ENCODE results near the gene PREX1. TPM values are rescaled to one million over a fixed set of nuclear protein-coding genes. Genes with fewer than 3 reads are reported as not detected.

Gene PREX1
- total RNA-seq, 3 donors from 2014 or later: 9.9 to 14.1 (median 13.5) TPM

- no peak for ATAC-seq
- Histone ChIP-seq H3K36me3 (ENCODE audit: low read depth) (no peaks in the 10 kb centered on the region), H3K4me3 (no peak overlapping the region), H3K4me1 (ENCODE audit: low read depth) (no peaks in the 10 kb centered on the region), H3K9me3 (no peaks in the 10 kb centered on the region)
- DNase-seq: no peak
- no peak for TF ChIP-seq CTCF (IDR thresholded peaks at IDR 0.05)
- intact Hi-C loops (cut with DNase I, micrococcal nuclease): no loop called here
Observed at GRCh38 chr20:48856130-48856529, 28.3 kb upstream of the PREX1 start.

- DNase-seq: no peak
- ATAC-seq: no peak
- Histone ChIP-seq H3K9me3 (no peaks in the 10 kb centered on the region), H3K36me3 (ENCODE audit: low read depth) (no peaks in the 10 kb centered on the region), H3K4me3 (no peak overlapping the region), H3K4me1 (ENCODE audit: low read depth) (no peaks in the 10 kb centered on the region)
- intact Hi-C loops (cut with DNase I, micrococcal nuclease): no loop called here
- no peak for TF ChIP-seq CTCF (IDR thresholded peaks at IDR 0.05)
Observed at GRCh38 chr20:48855046-48855445, 27.2 kb upstream of the PREX1 start.

GRCh38 chr20:48852609-48853008 lies 24.8 kb upstream of the PREX1 start:
- TF ChIP-seq CTCF (IDR thresholded peaks at IDR 0.05): no peak
- Histone ChIP-seq H3K4me1 (ENCODE audit: low read depth) (no peaks in the 10 kb centered on the region), H3K36me3 (ENCODE audit: low read depth) (no peaks in the 10 kb centered on the region), H3K4me3 (no peak overlapping the region), H3K9me3 (no peaks in the 10 kb centered on the region)
- intact Hi-C loops (cut with DNase I, micrococcal nuclease): no loop called here
- no peak for DNase-seq
- no peak for ATAC-seq

GRCh38 chr20:48851579-48851978 lies 23.8 kb upstream of the PREX1 start:
- Histone ChIP-seq H3K4me3 (no peak overlapping the region), H3K9me3 (no peaks in the 10 kb centered on the region), H3K36me3 (ENCODE audit: low read depth) (no peaks in the 10 kb centered on the region), H3K4me1 (ENCODE audit: low read depth) (no peaks in the 10 kb centered on the region)
- intact Hi-C loops (cut with DNase I, micrococcal nuclease): no loop called here
- DNase-seq: no peak
- ATAC-seq: no peak
- TF ChIP-seq CTCF (IDR thresholded peaks at IDR 0.05): no peak

GRCh38 chr20:48850977-48851299 lies 23.1 kb upstream of the PREX1 start:
- intact Hi-C loops (cut with DNase I, micrococcal nuclease): no loop called here
- no peak for TF ChIP-seq CTCF (IDR thresholded peaks at IDR 0.05)
- H3K9me3 ChIP-seq: no peaks in the 10 kb centered on the region
- no peak for DNase-seq
- no peak for ATAC-seq
- H3K4me1 ChIP-seq (ENCODE audit: low read depth): no peaks in the 10 kb centered on the region
- H3K4me3 ChIP-seq: no peak overlapping the region
- no peaks in the 10 kb centered on the region for H3K36me3 ChIP-seq (ENCODE audit: low read depth)

GRCh38 chr20:48850257-48850976 lies 22.6 kb upstream of the PREX1 start:
- Histone ChIP-seq H3K9me3 (no peaks in the 10 kb centered on the region), H3K4me1 (ENCODE audit: low read depth) (no peaks in the 10 kb centered on the region), H3K36me3 (ENCODE audit: low read depth) (no peaks in the 10 kb centered on the region), H3K4me3 (no peak overlapping the region)
- no peak for TF ChIP-seq CTCF (IDR thresholded peaks at IDR 0.05)
- no peak for ATAC-seq
- DNase-seq: no peak
- intact Hi-C loops (cut with DNase I, micrococcal nuclease): no loop called here

All from mucosa of descending colon (tissue), 3 donors.